GM18499 (cell line): ENCODE data around the gene GSTA1.
"Not testable (repeated sequence)": the region's sequence is repeated elsewhere in the genome, so short reads cannot be mapped to it uniquely, and the experiment has no call there.

Experiments
- ATAC-seq: cut with Tn5 transposase; IDR thresholded peaks from one replicate; pipeline ENCODE4 v1.9.1; 2021; ENCODE audit warnings: moderate number of reproducible peaks; ENCODE audit not compliant: insufficient read depth, unreplicated experiment

The GSTA1 gene

DNA sequence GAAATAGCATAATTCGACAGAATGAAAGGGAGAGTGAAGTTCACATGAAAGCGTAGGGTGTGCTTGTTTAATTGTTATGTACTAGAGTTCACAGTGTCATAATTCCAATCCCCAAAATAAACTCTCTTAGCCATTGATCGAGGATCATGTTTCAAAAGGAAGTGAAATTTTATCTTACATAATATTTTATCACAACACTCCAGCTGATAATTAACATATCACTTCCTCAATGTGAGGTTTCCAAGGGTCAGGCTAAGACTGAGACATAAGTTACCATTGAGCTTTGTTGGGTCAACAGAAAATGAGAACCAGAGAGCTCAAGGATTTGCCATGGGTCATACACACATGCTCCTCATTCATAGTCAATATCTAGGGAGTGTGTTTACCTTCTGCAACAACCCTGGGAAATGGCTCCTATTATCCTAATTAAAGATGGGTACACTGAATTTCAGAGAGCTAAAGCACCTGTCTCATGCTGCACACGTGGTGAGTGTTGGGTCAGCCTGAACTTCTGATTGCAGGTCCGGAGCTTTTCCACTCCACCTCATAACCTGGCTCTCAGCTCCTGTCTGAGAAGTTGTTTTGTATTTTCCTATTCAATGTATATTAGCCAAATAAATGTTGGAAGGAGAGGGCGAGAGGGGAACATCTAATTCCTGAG, 43.4 kb downstream of the GSTA1 start:
- ATAC-seq: no peak

DNA sequence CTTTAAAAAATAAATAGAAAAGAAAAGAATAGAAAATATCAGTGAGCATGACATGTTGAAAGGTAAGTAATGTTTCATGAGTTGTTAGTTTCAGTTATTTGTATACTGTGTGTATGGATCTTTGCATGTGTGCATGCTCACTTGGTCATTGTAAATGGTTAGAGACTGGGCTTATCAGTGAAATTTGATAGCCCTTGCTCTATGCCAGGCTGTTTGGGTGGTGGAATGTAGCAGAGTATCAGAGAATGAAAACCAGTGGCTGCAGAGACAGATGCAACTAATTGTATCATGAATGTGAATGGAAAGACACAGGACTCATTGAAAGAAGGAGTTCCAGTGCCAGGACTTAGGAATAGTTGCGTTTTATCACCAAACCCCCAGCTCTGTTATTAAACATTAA, 44.5 kb downstream of the GSTA1 start:
- no peak for ATAC-seq

DNA sequence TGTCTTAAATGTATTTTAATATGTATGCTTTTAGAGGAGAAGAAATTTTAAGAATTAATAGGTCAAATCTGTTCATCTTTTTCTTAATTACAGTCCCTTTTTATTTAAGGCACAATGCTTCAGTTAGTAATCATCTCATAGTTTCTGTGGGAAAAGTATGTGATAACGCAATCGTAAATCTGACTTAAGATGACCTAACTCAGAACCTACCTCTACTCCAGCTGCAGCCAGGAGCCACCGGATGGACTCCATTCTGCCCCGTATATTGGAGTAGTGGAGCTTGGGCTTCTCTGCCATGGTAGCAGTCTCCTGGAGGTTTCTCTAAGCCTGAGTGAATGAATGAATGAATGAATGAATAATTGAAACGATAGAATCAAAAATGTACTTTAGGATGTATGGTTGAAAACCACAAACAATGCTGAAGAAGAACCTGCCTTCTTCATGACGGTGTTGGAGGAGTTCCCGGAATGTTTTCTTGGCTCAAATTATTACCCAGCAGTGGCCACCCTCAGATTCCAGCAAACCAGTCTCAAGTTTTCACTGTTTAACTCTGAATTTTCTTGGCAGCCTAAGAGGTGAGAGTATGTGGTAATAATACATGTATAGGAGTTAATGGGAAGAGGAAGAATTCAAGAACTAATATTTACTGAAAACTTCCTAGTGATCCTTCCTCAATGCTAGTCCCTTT, 45.8 kb downstream of the GSTA1 start:
- ATAC-seq: not testable (repeated sequence)

DNA sequence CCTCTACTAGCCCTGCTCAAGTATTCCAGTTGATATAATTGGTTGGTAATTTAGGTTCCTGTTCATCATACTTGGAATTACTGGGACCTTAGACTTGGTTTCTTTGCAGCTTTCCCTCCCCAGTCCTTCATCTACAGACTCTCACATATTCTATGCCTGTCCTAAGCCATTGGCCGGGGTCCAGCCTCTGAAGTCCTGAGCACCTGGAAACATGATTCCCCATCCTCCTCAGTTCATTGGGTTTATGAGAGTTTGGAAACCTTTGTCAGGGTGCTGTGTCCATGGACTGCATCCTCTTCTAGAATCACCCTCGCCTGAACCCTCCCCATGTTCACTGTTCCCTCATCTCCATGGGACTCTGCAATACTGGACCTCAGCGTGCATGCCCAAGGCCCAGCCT, 49.2 kb downstream of the GSTA1 start:
- no peak for ATAC-seq

DNA sequence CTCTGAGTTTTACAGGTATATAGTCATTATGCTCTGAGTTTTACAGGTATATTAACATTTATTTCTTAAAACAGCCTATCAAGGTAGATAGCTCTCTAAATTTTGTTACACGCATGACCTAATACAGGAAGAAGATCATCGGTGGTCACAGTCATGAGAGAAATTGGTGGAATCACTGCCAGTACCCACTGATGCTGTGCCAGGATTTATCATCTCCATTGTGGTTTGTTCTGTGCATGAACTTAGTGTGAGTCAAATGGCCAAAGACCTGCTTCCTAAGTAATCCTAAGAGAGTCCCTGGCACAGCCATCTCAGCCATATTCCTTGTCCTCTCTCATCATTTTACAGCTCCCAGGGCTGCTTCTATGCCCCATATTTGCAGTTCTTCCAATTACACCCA, 50.5 kb downstream of the GSTA1 start:
- not testable (repeated sequence) for ATAC-seq

DNA sequence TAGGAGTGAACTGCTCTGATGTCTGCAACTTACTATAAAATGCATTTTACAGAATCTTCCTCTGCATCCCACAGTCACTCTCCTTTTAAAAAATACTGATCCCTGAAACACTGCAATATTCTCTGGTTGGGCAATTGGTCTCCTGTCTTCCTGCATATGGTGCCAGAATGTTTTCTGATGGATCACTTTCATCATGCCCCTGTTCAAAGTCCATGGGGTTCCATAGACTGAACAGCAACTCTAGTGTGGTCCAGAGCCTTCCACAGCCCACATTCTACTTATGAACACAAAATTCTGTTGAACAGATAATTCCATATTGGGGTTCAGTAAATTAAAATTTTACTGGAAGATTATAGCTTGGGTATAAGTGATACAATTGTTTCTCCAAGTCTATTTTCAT, 51.3 kb downstream of the GSTA1 start:
- no peak for ATAC-seq

DNA sequence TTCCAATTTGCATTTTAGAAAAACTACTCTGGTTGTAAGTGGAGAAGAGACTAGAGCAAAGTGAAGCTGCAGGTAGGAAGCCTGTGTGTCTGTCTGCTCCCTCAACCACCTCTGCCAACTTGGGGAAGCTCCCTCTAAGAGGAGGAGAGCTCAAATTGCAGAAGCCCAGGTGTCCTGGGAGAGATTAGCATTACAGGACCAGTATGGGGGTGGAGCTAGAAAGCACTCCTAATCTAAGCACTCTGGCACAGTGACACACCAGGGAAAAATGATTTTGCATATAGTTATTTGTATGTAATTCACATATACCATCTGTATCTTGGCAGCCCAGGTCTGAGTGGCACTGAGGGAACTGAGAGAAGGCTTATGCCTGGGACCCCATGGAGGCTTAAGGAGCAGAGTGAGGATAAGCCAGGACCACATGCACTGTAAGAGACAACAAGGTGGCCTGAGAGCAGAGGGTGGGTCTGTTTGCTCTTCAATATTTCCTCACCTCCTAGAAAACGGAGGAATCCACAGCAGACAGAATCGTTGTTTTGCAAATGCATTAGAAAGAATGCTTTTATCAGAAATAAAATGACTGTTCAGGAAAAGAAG, 54.0 kb downstream of the GSTA1 start:
- no peak for ATAC-seq

DNA sequence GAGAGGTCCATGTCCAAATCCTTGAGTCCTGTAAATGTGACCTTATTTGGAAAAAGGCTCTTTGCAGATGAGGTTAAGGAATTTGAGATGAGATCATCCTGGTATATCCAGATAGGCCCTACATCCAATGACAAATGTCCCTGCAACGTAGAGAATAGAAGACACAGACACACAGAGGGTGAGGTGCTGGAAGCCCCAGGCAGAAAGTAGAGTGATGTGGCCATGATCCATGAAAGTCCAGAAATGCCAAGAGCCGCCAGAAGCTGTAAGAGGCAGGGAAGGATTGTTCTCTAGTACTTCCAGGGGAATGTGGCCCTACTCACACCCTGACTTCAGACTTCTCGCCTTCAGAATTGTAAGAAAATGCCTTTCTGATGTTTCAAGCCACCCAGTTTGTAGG, 56.3 kb downstream of the GSTA1 start:
- ATAC-seq: not testable (repeated sequence)

DNA sequence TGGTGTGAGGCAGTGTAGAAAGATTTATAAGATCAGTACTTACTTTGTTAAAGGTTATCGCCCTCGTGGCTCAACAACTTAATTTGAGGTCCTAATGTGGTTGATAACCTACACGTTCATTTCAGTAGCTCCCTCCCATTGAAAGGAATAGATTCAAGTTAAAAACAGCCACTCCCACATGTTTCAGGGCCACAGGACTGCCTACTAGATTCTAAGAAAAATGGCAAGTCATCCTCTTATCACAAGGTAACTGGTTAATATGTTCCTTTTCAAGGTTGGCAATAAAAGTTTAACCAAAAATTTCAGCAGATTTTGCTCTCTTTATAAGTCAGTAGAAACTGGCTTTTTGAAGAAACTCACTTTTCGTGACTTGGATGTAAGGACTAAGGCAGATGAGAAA, 57.4 kb downstream of the GSTA1 start:
- no peak for ATAC-seq

DNA sequence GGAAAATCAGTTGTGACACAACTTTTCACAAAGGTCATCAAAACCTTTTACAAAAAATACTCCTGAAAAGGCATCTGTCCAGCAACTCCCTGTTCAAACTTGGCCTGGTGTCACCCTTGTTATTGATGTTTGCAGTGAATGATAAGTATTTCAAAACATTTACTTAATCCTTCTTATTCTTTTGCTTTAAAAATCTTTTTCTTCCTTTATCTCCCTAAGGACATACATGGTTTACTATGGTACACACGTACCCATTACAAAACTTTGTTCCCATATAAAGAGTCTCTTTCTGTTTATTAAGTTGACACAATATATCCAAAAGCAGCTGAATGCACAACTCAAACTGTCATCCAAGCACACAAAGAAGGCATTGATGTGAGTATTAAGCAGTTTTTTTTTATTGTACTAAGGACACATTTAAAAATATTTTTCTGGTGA, 57.8 kb downstream of the GSTA1 start:
- no peak for ATAC-seq

DNA sequence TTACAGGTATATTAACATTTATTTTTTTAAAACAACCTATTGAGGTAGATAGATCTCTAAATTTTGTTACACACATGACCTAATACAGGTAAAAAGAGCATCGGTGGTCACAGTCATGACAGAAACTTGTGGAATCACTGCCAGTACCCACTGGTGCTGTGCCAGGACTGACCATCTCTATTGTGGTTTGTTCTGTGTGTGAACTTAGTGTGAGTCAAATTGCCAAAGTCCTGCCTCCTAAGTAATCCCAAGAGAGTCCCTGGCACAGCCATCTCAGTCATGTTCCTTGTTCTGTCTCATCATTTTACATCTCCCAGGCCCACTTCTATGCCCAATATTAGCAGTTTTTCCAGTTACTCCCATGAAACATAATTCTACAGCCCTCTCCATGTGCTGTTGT, 61.7 kb downstream of the GSTA1 start:
- no peak for ATAC-seq
